Astrocyte (in vitro differentiated cells and primary cell): ENCODE data around the gene RBP5. TPM values are rescaled to one million over a fixed set of nuclear protein-coding genes. Genes with fewer than 3 reads are reported as not detected.

Experiments
- DNase-seq: peaks from one replicate; pipeline ENCODE4 v3.0.0-alpha.2; 2010; ENCODE audit warnings: low read depth
- FAIRE-seq: peaks from 2 replicates; lab custom pipeline; 2011; peaks lifted over from hg19 to GRCh38; lab: Jason Lieb, UNC
- H2AFZ ChIP-seq: 2 replicates; pipeline ENCODE4 v1.6.0; 2012; ENCODE audit warnings: low read depth, low read length, inconsistent platforms
- H3K27ac ChIP-seq: 2 replicates; pipeline ENCODE4 v1.5.1; 2011; ENCODE audit warnings: low read depth, low read length, inconsistent platforms
- H3K27me3 ChIP-seq: 2 replicates; pipeline ENCODE4 v1.6.0; 2011; ENCODE audit warnings: low read length, inconsistent platforms; ENCODE audit not compliant: insufficient read depth
- H3K36me3 ChIP-seq: 2 replicates; pipeline ENCODE4 v1.5.1; 2011; ENCODE audit warnings: low read length, inconsistent platforms; ENCODE audit not compliant: insufficient read depth
- H3K4me1 ChIP-seq: 2 replicates; pipeline ENCODE4 v1.5.1; 2011; ENCODE audit warnings: low read length, inconsistent platforms; ENCODE audit not compliant: insufficient read depth
- H3K4me2 ChIP-seq: 2 replicates; pipeline ENCODE4 v1.6.0; 2012; ENCODE audit warnings: low read length, inconsistent platforms
- H3K4me3 ChIP-seq: 2 replicates; pipeline ENCODE4 v1.5.1; 2011; ENCODE audit warnings: low read depth, mild to moderate bottlenecking, low read length, inconsistent platforms; ENCODE audit not compliant: insufficient read depth
- H3K79me2 ChIP-seq: 2 replicates; pipeline ENCODE4 v1.6.0; 2012; ENCODE audit warnings: mild to moderate bottlenecking, low read length, inconsistent platforms; ENCODE audit not compliant: insufficient read depth
- H3K9ac ChIP-seq: 2 replicates; pipeline ENCODE4 v1.6.0; 2012; ENCODE audit warnings: mild to moderate bottlenecking, low read length, inconsistent platforms
- H3K9me3 ChIP-seq: 2 replicates; pipeline ENCODE4 v1.5.1; 2012; ENCODE audit warnings: low read depth, mild to moderate bottlenecking, low read length, inconsistent platforms; ENCODE audit not compliant: insufficient read depth
- H4K20me1 ChIP-seq: 2 replicates; pipeline ENCODE4 v1.6.0; 2012; ENCODE audit warnings: low read length, inconsistent platforms; ENCODE audit not compliant: insufficient read depth
- H3K27ac Mint-ChIP-seq: one replicate; pipeline ENCODE4 v1.8.0; 2021; ENCODE audit warnings: mild to moderate bottlenecking, mixed read lengths; ENCODE audit not compliant: unreplicated experiment
- H3K27me3 Mint-ChIP-seq: one replicate; pipeline ENCODE4 v1.8.0; 2021; ENCODE audit warnings: low read depth, mixed read lengths; ENCODE audit not compliant: unreplicated experiment
- H3K36me3 Mint-ChIP-seq: one replicate; pipeline ENCODE4 v1.8.0; 2021; ENCODE audit warnings: low read depth, mixed read lengths; ENCODE audit not compliant: unreplicated experiment
- H3K4me1 Mint-ChIP-seq: one replicate; pipeline ENCODE4 v1.8.0; 2021; ENCODE audit warnings: low read depth, mixed read lengths; ENCODE audit not compliant: unreplicated experiment
- H3K4me3 Mint-ChIP-seq: one replicate; pipeline ENCODE4 v1.8.0; 2021; ENCODE audit warnings: mild to moderate bottlenecking, moderate library complexity, mixed read lengths; ENCODE audit not compliant: unreplicated experiment
- H3K9me3 Mint-ChIP-seq: one replicate; pipeline ENCODE4 v1.8.0; 2021; ENCODE audit warnings: mild to moderate bottlenecking, mixed read lengths; ENCODE audit not compliant: unreplicated experiment
- CTCF ChIP-seq: IDR thresholded peaks from 2 replicates; pipeline ENCODE4 v1.5.1; 2011; ENCODE audit warnings: low read depth, mild to moderate bottlenecking, inconsistent platforms, low read length, moderate library complexity; ENCODE audit not compliant: insufficient read depth
- EZH2 ChIP-seq: IDR thresholded peaks from 2 replicates; pipeline ENCODE4 v1.6.1; 2012; ENCODE audit warnings: mild to moderate bottlenecking, low read length, inconsistent platforms; ENCODE audit not compliant: insufficient read depth
- total RNA-seq: library from RNA; stranded (reverse); gene quantifications from 2 replicates; pipeline ENCODE4 v1.2.1, GENCODE V29; 2021

The RBP5 gene
- total RNA-seq, 1 donor from 2014 or later, result not detected

DNA sequence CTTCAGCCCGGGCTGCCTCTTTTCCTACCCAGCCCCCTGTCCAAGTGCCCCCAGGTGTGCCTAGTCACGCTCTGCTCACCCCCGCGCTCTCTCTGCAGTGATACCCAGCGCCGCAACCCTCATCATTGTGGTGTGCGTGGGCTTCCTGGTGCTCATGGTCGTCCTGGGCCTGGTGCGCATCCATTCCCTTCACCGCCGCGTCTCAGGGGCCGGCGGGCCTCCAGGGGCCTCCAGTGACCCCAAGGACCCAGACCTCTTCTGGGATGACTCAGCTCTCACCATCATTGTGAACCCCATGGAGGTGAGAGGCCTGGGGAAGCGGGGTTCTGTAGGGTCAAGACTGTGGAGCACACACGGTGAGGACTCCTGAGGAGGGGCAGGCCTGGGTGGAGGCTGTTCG lies 28.7 kb upstream of the RBP5 start:
- no peaks in the 10 kb centered on the region for H3K9me3 ChIP-seq
- peaks cover 24% of the 10 kb centered on the region for H3K36me3 Mint-ChIP-seq
- H2AFZ ChIP-seq, result no peak overlapping the region
- H3K27me3 Mint-ChIP-seq, result peaks cover 22% of the 10 kb centered on the region
- H3K4me3 ChIP-seq, result no peak overlapping the region
- H3K9me3 Mint-ChIP-seq, result peaks cover 5% of the 10 kb centered on the region
- H3K4me1 ChIP-seq, result no peaks in the 10 kb centered on the region
- TF ChIP-seq CTCF (no peak), EZH2 (no peak)
- no peaks in the 10 kb centered on the region for H3K4me1 Mint-ChIP-seq
- FAIRE-seq (no peak), DNase-seq (no peak)
- H3K36me3 ChIP-seq, result no peaks in the 10 kb centered on the region
- H3K27ac ChIP-seq, result no peak overlapping the region
- H4K20me1 ChIP-seq, result no peaks in the 10 kb centered on the region
- no peaks in the 10 kb centered on the region for H3K27me3 ChIP-seq
- H3K79me2 ChIP-seq, result no peaks in the 10 kb centered on the region
- H3K4me2 ChIP-seq, result no peak overlapping the region
- no peak overlapping the region for H3K9ac ChIP-seq
- no peak overlapping the region for H3K4me3 Mint-ChIP-seq
- H3K27ac Mint-ChIP-seq, result no peak overlapping the region

DNA sequence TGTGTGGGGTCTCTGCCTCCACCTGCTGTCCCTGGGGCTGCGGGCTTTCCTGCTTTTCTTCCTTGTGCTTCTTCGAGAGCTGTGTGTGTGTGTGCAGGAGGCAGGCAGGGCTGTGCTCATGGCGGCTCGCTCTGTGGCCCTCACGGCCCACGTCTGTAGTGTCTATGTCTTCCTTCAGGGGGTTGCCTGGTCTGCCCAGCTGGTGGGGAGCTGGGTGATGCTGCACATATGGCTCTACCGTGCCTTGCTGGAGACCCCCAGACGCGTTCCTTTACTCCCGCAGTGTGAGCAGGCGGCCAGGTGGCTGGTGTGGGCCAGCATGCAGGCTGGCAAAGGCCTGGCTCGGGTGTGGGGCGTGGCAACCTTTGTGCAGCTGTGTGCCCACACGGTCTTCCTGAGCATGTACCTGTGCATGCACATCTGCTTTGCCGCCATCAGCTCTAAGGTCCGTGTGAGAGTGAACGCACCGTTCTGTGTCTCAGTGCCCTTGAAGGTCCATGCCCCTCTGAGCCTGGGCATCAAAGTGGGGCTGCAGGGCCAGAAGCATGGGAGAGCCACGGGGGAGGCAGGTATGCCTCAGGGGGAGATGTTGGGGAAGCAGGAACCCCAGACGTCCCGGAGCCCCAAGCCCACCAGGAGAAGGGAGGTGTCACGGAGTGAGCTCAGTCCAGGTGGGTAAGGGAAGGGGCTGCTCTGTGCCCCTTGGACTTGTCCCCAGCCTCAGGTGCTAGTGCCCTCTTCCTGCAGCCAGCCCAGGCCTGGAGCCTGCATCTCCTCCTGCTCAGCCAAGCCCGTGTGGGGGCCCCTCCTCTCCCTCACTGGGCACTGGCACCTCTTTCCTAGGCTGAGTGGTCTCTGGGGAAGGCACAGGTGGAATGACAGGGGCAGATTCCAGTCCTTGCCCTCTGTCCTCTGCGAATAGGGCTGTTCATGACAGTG lies 27.8 kb upstream of the RBP5 start:
- no peak overlapping the region for H2AFZ ChIP-seq
- peaks cover 2% of the 10 kb centered on the region for H3K9me3 Mint-ChIP-seq

More for the DNA sequence above, 27.8 kb upstream of the RBP5 start:
- Histone ChIP-seq H3K79me2 (no peaks in the 10 kb centered on the region), H4K20me1 (no peaks in the 10 kb centered on the region), H3K9ac (no peak overlapping the region), H3K4me1 (no peaks in the 10 kb centered on the region), H3K27ac (no peak overlapping the region), H3K27me3 (no peaks in the 10 kb centered on the region), H3K4me3 (no peak overlapping the region), H3K36me3 (no peaks in the 10 kb centered on the region), H3K9me3 (no peaks in the 10 kb centered on the region), H3K4me2 (no peak overlapping the region)
- no peak overlapping the region for H3K4me3 Mint-ChIP-seq
- TF ChIP-seq CTCF, result no peak
- no peak for TF ChIP-seq EZH2
- peaks cover 14% of the 10 kb centered on the region for H3K27me3 Mint-ChIP-seq
- no peaks in the 10 kb centered on the region for H3K4me1 Mint-ChIP-seq
- FAIRE-seq, result no peak
- H3K27ac Mint-ChIP-seq, result no peak overlapping the region
- no peak for DNase-seq
- H3K36me3 Mint-ChIP-seq, result peaks cover 22% of the 10 kb centered on the region
